ENCODE data around the gene PIEZO1. TPM values are rescaled to one million over a fixed set of nuclear protein-coding genes. Genes with fewer than 3 reads are reported as not detected.

Gene PIEZO1
- total RNA-seq, 1 experiment from 2014 or later: 224 TPM

DNA sequence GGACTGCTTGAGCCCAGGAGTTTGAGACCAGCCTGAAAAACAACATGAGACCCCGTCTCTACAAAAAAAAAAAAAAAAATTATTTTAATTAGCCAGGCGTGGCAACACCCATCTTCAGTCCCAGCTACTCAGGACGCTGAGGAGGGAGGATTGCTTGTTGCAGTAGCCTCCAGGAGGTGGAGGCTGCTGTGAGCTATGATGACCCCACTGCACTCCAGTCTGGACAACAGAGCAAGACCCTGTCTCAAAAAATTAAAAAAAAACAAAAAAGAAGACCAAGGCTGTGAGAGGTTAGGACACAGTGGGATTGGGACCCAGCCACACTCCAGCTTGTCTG is 97.4 kb downstream of the PIEZO1 start:
- Histone ChIP-seq H3K27ac (ENCODE audit: low read depth, low read length) (no peak overlapping the region), H2AFZ (ENCODE audit: low read depth, low read length, poor library complexity, severe bottlenecking) (no peak overlapping the region), H3K4me1 (ENCODE audit: control insufficient read depth in 1 of 2, insufficient read depth in 2 of 2, low read length in 2 of 2) (peaks cover 25 to 38% of the 10 kb centered on the region in 2 experiments), H3K36me3 (ENCODE audit: control insufficient read depth in 1 of 2, insufficient read depth in 2 of 2, low read length in 2 of 2) (no peaks in the 10 kb centered on the region), H3K4me2 (ENCODE audit: low read length) (peak overlapping the region; percentile 46), H4K20me1 (ENCODE audit: insufficient read depth) (no peaks in the 10 kb centered on the region), H3K79me2 (ENCODE audit: insufficient read depth, low read length) (no peaks in the 10 kb centered on the region), H3K9ac (ENCODE audit: low read length) (no peak overlapping the region), H3K9me2 (ENCODE audit: insufficient read depth) (no peaks in the 10 kb centered on the region), H3K9me3 (ENCODE audit: control insufficient read depth in 1 of 2, insufficient read depth in 1 of 2, low read depth in 1 of 2, low read length in 2 of 2) (no peaks in the 10 kb centered on the region), H3K4me3 (replicated peaks in 1 of 2; ENCODE audit: low read depth in 1 of 2, low read length in 2 of 2) (no peak overlapping the region), H3K27me3 (ENCODE audit: insufficient read depth, low read length) (no peaks in the 10 kb centered on the region)
- ChIA-PET RAD21 (ENCODE audit: low non-redundant PET in 1 of 2, low total read pairs in 2 of 2, uncharacterized antibody in 2 of 2, unreplicated experiment in 2 of 2) (no interaction called here), CTCF (interaction anchor here (0.6 to 1.6 kb wide), 3 partner anchors 15 to 98 kb away, joined by 3 to 5 read pairs (median 3); no protein-coding TSS in a partner anchor), POLR2A (no interaction called here)
- intact Hi-C loops (cut with micrococcal nuclease): no loop called here
- DNase-seq (ENCODE audit: low read depth, low spot score) (no peak), ATAC-seq (no peak)
- no peak for TF ChIP-seq CEBPB (IDR thresholded peaks at IDR 0.05; ENCODE audit: low read depth)
- no peak for TF ChIP-seq ZFX (IDR thresholded peaks at IDR 0.05)
- no peak for TF ChIP-seq YY1 (IDR thresholded peaks at IDR 0.05; ENCODE audit: extremely low read depth, insufficient replicate concordance, low read depth, low read length)
- TF ChIP-seq FOSL1 (IDR thresholded peaks at IDR 0.05; ENCODE audit: low read depth): no peak
- no peak for TF ChIP-seq SP1 (IDR thresholded peaks at IDR 0.05; ENCODE audit: low read depth)
- TF ChIP-seq, protein P1, sequence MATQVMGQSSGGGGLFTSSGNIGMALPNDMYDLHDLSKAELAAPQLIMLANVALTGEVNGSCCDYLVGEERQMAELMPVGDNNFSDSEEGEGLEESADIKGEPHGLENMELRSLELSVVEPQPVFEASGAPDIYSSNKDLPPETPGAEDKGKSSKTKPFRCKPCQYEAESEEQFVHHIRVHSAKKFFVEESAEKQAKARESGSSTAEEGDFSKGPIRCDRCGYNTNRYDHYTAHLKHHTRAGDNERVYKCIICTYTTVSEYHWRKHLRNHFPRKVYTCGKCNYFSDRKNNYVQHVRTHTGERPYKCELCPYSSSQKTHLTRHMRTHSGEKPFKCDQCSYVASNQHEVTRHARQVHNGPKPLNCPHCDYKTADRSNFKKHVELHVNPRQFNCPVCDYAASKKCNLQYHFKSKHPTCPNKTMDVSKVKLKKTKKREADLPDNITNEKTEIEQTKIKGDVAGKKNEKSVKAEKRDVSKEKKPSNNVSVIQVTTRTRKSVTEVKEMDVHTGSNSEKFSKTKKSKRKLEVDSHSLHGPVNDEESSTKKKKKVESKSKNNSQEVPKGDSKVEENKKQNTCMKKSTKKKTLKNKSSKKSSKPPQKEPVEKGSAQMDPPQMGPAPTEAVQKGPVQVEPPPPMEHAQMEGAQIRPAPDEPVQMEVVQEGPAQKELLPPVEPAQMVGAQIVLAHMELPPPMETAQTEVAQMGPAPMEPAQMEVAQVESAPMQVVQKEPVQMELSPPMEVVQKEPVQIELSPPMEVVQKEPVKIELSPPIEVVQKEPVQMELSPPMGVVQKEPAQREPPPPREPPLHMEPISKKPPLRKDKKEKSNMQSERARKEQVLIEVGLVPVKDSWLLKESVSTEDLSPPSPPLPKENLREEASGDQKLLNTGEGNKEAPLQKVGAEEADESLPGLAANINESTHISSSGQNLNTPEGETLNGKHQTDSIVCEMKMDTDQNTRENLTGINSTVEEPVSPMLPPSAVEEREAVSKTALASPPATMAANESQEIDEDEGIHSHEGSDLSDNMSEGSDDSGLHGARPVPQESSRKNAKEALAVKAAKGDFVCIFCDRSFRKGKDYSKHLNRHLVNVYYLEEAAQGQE (IDR thresholded peaks at IDR 0.05; ENCODE audit: low read depth): no peak
- TF ChIP-seq CBX3 (IDR thresholded peaks at IDR 0.05; ENCODE audit: low read depth): no peak
- TF ChIP-seq TCF7L2 (IDR thresholded peaks at IDR 0.05; ENCODE audit: borderline replicate concordance, extremely low read depth, insufficient read depth, insufficient read length): no peak
- TF ChIP-seq EGR1 (IDR thresholded peaks at IDR 0.05; ENCODE audit: low read depth): no peak
- no peak for TF ChIP-seq EZH2phosphoT487 (IDR thresholded peaks at IDR 0.05; ENCODE audit: borderline replicate concordance)
- no peak for TF ChIP-seq SRF (IDR thresholded peaks at IDR 0.05; ENCODE audit: low read depth)
- no TSS peak for BruUV-seq (replicated peaks)

All from HCT116 (cell line).